ENCODE measurements around the gene OBI1. TPM values are rescaled to one million over a fixed set of nuclear protein-coding genes. Genes with fewer than 3 reads are reported as not detected.

Gene OBI1
- total RNA-seq, 1 donor from 2014 or later = 11.8 TPM

DNA sequence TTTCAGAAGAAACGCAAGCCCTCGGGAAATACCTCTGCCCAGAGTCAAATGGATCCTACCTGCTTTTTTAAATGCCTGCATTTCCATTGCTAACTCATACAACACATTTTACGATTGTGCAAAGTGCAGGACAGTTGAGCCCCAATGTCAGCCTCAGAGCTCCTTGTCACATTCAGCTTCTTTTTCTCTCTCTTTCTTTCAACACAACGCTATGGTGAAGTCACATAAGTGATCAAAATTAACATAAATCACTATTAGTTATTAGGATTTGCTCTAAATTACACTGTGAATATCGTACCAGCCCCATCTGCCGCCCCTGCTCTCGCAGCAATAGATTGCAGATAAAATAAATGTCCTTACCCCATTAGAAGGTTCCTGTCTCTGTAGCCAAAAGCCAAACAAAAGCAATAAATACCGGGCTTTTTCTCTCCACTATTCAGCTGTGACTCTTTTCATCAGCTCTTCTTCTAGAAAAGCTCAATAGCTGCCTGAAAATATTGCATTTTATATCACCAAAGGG is 64.4 kb downstream of the OBI1 start:
- intact Hi-C loops (cut with DNase I) = no loop called here
- Histone ChIP-seq H3K27me3 (peaks cover 35% of the 10 kb centered on the region), H3K9me3 (no peaks in the 10 kb centered on the region), H3K27ac (no peak overlapping the region), H3K4me1 (peaks cover 14% of the 10 kb centered on the region), H3K36me3 (no peaks in the 10 kb centered on the region), H3K4me3 (no peak overlapping the region)
- TF ChIP-seq POLR2AphosphoS5 (IDR thresholded peaks at IDR 0.05; ENCODE audit: insufficient read depth in 1 of 2, low read depth in 1 of 2) (no peak), POLR2A (IDR thresholded peaks at IDR 0.05) (no peak)
- TF ChIP-seq, protein P1, sequence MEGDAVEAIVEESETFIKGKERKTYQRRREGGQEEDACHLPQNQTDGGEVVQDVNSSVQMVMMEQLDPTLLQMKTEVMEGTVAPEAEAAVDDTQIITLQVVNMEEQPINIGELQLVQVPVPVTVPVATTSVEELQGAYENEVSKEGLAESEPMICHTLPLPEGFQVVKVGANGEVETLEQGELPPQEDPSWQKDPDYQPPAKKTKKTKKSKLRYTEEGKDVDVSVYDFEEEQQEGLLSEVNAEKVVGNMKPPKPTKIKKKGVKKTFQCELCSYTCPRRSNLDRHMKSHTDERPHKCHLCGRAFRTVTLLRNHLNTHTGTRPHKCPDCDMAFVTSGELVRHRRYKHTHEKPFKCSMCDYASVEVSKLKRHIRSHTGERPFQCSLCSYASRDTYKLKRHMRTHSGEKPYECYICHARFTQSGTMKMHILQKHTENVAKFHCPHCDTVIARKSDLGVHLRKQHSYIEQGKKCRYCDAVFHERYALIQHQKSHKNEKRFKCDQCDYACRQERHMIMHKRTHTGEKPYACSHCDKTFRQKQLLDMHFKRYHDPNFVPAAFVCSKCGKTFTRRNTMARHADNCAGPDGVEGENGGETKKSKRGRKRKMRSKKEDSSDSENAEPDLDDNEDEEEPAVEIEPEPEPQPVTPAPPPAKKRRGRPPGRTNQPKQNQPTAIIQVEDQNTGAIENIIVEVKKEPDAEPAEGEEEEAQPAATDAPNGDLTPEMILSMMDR (IDR thresholded peaks at IDR 0.05) = no peak
- no peak for DNase-seq (ENCODE audit: extremely low spot score in 2 of 2)

DNA sequence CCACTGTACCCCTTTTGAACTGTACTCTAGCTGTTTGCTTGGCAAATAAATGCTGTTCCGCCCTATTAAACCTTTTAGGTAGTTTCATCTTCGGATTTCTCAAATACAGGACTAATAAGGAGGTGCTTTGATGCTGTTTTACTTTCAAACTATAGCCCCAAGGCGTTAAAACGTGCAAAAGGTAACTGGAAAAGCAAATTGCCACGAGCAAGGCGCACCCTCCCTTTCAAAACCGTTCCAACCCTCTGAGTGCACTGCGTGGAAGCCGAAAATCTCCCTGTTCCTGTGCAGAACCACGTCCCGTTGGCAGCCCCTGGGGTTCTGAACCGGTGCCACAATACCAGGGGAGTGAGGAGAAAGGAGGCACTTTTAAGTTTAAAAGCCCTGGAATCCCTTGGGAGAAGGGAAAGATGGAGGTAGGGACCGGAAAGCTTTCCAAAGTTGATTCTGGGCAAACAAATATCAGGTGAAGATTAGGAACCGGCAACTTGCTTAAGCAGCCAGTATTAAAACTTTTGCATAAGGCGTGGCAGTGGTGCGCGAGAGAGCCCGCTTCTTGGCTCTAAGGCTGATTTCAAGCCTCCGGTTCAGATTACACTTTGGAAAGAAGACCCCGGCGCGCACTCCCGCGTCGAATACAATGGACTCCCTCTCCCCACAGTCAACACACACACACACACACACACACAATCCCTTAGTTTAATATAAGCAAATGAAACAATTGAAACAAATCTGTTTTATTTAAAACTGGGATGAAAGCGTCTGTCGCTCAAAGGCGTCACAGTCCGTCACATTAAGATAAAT is 65.1 kb downstream of the OBI1 start:
- no peak overlapping the region for H3K27ac ChIP-seq
- DNase-seq (ENCODE audit: extremely low spot score in 2 of 2) = no peak
- intact Hi-C loops (cut with DNase I) = no loop called here

DNA sequence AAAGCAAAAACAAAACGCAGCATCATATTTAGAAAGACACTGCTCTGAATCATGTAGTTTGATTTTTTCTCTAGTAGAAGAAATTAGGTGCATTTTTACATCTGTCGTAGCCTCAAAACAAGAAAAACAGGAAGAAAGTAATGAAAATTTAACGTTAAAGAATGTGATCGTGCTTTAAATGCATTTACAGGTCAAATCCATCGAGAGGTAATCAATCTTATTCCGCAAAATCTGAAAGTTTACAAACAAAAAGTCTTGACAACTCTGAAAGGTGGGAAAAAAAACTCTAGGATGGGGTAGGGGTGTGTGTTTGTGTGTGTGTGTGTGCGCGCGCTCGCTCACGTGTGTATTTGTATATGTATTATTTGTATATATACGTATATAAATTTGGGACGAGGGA is 65.8 kb downstream of the OBI1 start:
- TF ChIP-seq POLR2A (IDR thresholded peaks at IDR 0.05) (no peak), POLR2AphosphoS5 (IDR thresholded peaks at IDR 0.05; ENCODE audit: insufficient read depth in 1 of 2, low read depth in 1 of 2) (no peak)
- TF ChIP-seq, protein P1 (IDR thresholded peaks at IDR 0.05) = no peak
- Histone ChIP-seq H3K9me3 (no peaks in the 10 kb centered on the region), H3K4me1 (peaks cover 14% of the 10 kb centered on the region), H3K36me3 (no peaks in the 10 kb centered on the region), H3K4me3 (no peak overlapping the region), H3K27me3 (peaks cover 35% of the 10 kb centered on the region), H3K27ac (no peak overlapping the region)
- intact Hi-C loops (cut with DNase I) = no loop called here
- no peak for DNase-seq (ENCODE audit: extremely low spot score in 2 of 2)

More for the DNA sequence above, 65.1 kb downstream of the OBI1 start:
- Histone ChIP-seq H3K4me1 (peaks cover 14% of the 10 kb centered on the region), H3K9me3 (no peaks in the 10 kb centered on the region), H3K36me3 (no peaks in the 10 kb centered on the region), H3K4me3 (no peak overlapping the region), H3K27me3 (peaks cover 35% of the 10 kb centered on the region)
- TF ChIP-seq POLR2A (IDR thresholded peaks at IDR 0.05) (no peak), POLR2AphosphoS5 (IDR thresholded peaks at IDR 0.05; ENCODE audit: insufficient read depth in 1 of 2, low read depth in 1 of 2) (no peak)
- TF ChIP-seq, protein P1 (IDR thresholded peaks at IDR 0.05) = no peak

DNA sequence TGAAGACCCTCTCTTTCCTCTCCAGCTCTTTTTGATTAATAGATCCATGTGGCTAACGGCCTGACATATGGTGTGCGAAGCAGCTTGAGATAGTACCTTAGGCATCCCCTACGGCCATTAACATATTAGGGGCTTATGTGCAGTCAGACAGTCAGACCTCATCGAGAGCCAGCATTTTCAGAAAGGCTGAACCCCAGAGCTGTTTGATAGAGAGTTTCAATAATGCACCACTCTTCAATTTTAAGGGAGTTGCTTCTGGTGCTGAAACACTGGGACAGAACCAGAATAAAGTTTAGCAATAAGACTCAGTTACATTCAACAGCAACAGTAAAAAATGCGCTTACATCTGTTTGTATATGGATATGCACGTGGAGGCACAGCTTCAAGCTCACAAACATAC is 66.4 kb downstream of the OBI1 start:
- no peak for DNase-seq (ENCODE audit: extremely low spot score in 2 of 2)
- H3K4me1 ChIP-seq = peaks cover 14% of the 10 kb centered on the region
- H3K36me3 ChIP-seq = no peaks in the 10 kb centered on the region
- H3K9me3 ChIP-seq = no peaks in the 10 kb centered on the region
- intact Hi-C loops (cut with DNase I) = no loop called here
- H3K27me3 ChIP-seq = peaks cover 30% of the 10 kb centered on the region
- H3K4me3 ChIP-seq = no peak overlapping the region
- TF ChIP-seq POLR2AphosphoS5 (IDR thresholded peaks at IDR 0.05; ENCODE audit: insufficient read depth in 1 of 2, low read depth in 1 of 2) (no peak), POLR2A (IDR thresholded peaks at IDR 0.05) (no peak)
- TF ChIP-seq, protein P1 (IDR thresholded peaks at IDR 0.05) = no peak
- no peak overlapping the region for H3K27ac ChIP-seq

DNA sequence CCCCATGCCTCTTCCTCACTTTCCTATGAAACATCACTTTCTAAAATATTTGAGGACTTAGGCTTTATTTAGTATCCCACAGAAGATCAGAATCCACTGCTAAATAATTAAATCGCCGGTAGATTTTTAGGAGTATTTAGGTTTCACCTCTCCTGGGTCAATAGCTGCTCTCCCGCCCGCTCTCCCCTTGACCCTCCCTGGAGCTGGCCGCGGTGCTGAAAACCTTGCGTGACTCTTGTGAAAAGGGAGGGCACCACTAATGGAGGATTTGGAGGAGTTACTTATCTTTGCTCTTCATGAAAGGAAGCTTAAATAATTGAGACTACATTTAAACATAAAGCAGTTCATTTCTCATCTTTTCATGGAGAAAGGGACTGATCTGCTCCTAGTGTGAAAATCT is 69.7 kb downstream of the OBI1 start:
- no peak for DNase-seq (ENCODE audit: extremely low spot score in 2 of 2)
- Histone ChIP-seq H3K4me3 (no peak overlapping the region), H3K9me3 (no peaks in the 10 kb centered on the region), H3K27me3 (peaks cover 9% of the 10 kb centered on the region), H3K4me1 (no peaks in the 10 kb centered on the region), H3K36me3 (no peaks in the 10 kb centered on the region), H3K27ac (no peak overlapping the region)
- TF ChIP-seq POLR2AphosphoS5 (IDR thresholded peaks at IDR 0.05; ENCODE audit: insufficient read depth in 1 of 2, low read depth in 1 of 2) (no peak), POLR2A (IDR thresholded peaks at IDR 0.05) (no peak)
- TF ChIP-seq, protein P1 (IDR thresholded peaks at IDR 0.05) = no peak
- intact Hi-C loops (cut with DNase I) = no loop called here
